ENCODE data around the gene ANXA4.

The ANXA4 gene

GRCh38 chr2:69741575-69742321, at the start of gene ANXA4:
Gene ANXA4, plus strand, starts transcription at chr2:69742134. Its CDS starts 39,432 bp downstream, at chr2:69781566.
- DNase-seq: peak in 5 of 6 experiments; percentile 31 to 52 (median 35)

DNA sequence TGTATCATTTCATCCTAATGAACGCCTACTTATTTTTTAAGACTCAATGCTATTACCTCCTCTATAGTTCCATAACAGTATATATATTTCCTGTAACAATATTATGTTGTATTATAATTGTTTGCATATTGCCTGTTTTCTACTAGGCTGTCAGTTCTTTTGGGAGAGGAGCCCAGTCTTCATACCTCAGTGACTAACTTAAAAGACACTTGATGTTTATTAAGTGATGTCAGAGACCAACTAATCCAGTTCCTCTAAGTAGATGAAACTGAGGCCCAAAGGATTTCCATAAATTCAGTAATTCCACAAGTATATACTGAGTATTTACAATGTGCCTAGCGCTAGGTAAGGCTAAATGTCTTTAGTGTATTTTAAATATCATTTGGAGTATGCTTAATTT, 49.5 kb upstream of the ANXA4 start:
- DNase-seq: no peak

- DNase-seq: peak in 4 of 6 experiments; percentile 5 to 41 (median 18)
Measured at GRCh38 chr2:69693059-69693774, 48.7 kb upstream of the ANXA4 start.

DNA sequence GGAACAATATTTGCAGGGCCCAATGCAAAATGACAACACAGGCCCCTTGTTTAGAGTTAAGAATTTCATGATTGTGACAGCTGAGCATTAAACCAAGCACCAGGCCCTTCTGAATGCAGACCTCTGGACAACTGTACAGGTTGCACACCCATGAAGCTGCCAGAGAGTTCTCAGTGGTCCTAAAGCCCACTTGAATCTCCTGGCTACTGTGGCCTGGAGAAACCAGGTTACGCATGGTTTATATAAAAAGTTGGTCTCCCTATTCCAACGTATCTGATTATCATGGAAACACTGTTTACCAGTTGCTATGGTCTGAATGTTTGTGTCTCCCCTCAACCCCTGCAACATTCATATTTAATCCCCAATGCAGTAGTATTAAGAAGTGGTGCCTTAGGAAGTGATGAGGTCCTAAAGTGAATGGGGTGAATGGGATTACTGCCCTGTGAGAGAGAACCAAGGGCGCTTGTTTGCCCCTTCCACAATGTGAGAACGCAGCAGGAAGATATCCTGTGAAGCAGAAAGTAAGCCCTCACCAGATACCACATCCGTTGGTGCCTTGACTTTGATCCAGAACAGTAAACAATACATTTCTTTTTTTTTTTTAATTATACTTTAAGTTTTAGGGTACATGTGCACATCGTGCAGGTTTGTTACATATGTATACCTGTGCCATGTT, 48.0 kb upstream of the ANXA4 start:
- DNase-seq: peak; percentile 21 to 85 (median 66)

DNA sequence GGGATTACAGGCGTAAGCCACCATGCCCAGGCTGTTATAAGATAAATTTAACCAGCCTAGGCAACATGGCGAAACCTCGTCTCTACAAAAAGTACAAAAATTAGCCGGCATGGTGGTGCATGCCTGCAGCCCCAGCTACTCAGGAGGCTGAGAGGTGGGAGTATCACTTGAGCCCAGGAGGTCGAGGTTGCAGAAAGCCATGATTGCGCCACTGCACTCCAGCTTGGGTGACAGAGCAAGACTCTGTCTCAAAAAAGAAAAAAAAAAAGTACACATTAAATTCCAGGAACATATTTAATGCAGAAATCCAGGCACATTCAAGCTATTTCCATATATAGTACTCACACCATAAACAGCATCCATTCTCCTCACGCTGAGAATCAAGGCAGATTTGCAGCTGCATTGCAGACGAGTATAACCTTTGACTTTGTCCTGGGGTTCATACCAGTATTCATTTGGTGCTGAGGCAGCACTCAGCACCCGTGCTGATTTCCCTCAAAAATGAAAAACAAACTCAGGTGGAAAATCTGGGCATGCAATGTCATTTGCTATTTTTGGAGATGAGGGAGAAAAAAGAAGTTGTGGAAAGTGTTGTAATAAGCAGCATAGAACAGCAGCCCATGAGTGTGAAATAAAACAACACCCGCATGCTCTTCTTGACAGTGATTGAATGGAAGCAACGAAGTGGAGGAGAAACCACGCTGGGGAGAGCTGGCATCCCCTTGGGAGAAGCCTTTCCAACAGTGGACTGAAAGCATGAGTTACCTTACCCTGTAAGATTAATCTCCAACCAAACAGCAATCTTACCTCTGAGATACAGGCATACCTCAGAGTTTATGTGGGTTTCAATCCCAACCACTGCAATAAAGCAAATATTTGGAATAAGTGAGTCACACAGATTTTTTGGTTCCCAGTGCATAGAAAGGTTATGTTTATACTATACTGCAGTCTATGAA, 46.8 kb upstream of the ANXA4 start:
- peak in 1 of 6 experiments; percentile 9 for DNase-seq

GRCh38 chr2:69695850-69696216, 46.1 kb upstream of the ANXA4 start:
- no peak for DNase-seq

DNA sequence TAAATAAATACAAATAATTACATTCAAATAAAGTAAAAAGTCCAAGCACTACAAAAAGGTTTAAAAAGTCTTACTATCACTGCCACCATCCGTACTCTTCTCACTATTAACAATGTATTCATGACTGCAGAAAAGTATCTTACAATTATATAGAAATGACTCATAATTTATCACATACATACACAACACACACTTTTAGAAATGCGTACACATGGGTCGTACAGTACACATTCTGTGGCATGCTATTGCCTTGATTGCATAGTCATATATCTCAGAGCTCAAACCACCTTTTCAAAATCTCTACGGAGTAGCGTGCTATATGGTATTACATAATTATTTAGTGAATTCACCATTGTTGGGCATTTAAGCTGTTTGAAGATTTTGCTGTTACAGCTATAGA, 41.6 kb upstream of the ANXA4 start:
- DNase-seq: no peak

GRCh38 chr2:69701100-69701945, 40.6 kb upstream of the ANXA4 start:
- no peak for DNase-seq

GRCh38 chr2:69703189-69703588, 38.7 kb upstream of the ANXA4 start:
- no peak for DNase-seq

GRCh38 chr2:69704446-69704845, 37.5 kb upstream of the ANXA4 start:
- DNase-seq: no peak

DNA sequence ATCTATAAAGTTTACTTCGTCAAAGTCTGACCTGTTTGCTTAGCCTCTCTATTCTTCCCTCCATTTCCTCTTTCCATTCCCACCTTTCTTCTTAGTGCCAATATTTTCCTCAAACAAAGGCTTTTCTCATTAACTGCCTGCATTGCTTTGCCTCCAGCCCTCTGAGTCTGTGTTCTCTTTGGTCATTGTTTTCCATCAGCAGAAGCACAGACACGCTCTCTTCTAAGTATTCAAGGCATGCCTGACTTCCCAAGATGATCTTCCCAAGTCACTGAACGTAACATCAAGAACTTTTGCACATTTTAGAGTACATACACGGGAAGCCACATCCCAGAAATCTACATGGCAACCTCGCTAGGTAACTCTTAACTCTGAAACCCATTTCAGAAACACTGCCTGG, 32.6 kb upstream of the ANXA4 start:
- DNase-seq: no peak

GRCh38 chr2:69711971-69712370, 30.0 kb upstream of the ANXA4 start:
- DNase-seq: no peak

GRCh38 chr2:69714024-69714423, 27.9 kb upstream of the ANXA4 start:
- DNase-seq: no peak

DNA sequence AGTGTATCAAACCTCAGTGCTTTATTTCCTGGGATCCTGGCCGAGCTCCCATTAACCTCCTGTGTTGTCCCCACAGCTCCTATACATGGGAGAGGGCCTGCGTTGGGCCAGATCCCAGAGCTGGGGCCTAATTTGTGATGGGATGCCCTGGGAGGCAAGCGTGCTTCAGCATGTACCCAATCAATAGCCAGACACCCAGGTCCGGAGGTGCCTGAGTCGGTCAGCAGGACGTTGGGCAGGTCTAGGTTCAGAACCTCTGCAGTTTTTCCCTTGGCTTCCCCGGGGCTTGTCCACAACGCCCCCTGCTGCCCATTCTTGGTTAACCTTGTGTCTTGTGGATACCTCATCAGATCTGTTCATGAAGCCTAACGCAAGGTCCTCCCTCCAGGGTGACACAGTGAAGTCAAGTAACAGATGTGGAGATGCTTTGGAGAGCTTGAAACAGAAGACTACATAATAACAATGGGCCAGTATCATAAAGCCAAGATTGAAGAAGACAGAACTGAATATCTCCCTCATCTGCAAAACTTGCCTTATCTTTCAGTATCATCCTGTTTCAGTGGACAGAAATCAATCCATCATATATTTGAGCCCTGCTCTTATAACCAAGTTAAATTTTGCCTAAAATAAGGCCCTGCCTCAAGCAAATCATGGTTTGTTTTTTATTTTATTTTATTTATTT, 27.3 kb upstream of the ANXA4 start:
- peak; percentile 66 to 89 (median 77) for DNase-seq

DNA sequence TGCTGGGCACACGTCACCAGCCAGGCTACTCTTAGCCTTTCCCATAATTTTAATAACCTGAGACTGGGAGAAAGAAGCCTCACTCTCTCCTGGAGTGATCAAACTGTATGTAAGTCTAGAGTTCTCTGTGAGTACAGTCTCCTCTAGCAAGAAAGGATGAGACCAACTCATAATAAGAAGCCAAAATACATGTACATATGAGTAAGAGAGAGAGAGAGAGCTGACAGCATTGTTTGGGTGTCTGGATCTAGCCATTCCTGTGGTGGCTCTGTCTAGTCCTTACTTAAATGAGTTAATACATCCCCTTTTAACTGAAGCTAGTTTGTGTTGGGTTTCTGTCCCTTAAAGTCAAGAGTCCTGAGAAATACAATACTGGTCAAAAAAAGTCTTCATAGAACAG, 26.0 kb upstream of the ANXA4 start:
- no peak for DNase-seq

DNA sequence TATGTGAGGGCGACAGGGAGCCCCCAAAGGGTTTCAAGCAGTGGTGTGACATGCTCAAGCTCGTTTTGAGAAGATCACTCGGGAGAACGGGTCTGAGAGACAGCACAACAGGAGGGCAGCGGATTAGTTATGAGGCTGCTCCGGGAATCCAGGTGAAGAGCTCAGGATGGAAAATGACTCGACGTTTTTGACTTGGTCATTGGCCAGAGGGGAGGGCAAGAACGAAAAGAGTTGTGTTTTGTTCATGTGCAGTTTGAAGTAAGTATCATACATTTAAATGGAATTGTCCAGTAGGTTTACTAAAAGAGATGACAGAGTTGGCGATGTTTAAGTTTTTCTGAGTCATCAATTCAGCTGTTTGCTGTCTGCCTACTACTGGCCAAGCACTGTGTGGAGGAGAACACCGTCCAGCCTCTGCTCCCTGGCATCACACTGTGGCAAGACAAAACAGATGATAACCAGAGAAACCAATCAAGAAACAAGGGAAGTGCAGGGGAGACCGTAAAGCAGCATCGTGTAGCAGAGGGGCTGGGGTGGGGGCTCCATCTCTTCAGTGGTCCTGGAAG, 25.3 kb upstream of the ANXA4 start:
- DNase-seq: no peak

DNA sequence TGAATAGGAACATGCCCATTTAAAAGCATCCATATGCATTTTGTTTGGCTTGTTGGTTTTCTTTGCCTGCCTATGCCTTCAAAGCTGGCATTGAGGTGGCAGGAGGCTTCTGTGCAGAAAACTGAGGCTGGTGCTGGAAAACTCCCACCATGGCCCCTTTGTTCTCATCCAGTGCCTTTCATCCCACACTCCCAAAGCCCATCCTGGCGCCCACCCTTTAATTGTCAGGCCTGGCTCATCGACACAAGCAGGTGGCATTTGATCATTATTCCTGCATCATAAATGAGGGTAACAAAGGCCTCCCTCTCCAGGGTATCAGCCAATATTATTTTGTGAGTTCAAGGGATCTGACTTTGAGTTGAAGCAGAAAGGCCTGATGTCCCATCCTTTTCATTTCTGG, 24.7 kb upstream of the ANXA4 start:
- DNase-seq: no peak

- DNase-seq: no peak
Measured at GRCh38 chr2:69717861-69718273, 24.1 kb upstream of the ANXA4 start.

DNA sequence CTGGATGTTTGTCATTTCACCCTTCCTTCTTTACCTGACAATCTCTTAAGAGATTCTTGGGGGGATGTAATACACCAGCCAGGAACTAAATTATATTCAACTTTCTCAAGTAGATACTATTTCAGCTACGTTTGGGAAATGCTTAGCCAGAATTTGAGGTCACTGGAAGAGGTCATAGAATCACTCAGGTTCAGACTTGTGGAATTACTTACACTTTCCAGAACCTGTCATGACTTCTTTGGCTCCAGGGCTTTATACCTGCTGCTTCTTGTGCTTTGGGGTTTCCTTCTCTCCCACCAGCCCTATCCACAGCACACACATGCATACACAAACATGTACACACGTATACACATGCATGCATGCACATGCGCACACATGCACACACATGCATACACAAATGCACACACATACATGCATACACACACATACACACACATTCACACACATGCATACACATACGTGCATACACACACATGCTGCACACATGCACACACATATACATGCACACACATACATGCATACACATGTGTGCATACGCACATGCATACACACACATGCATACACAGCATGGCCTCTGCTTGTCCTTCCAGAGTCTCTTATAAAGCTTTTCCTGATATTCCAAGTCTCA, 23.5 kb upstream of the ANXA4 start:
- no peak for DNase-seq

DNA sequence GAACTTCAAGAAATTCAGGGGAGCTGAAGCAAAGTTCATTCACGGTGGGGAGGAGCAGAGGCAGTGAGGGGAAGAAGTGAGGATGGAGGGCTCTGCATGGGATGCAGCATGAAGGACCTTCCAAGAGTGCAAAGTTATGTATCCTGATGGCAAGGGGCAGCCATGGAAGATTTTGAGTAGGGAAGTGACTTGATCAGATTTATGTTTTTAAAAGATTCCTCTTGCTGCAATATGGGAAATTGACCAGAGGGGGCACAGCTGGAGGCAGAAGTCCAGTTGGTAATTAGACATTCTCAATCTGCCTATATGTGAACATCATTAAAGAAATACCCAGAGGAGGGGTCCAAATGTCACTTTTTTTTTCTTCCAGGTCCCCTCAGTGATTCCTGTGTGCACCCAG, 21.5 kb upstream of the ANXA4 start:
- no peak for DNase-seq

Measured in stimulated activated naive CD4-positive, alpha-beta T cell (primary cell).